SHP77 treated with DMSO at 0.1 percent for 48 hours (cell line): ENCODE data around the gene INS.

Source experiments
- DNase-seq: peaks from one replicate; lab custom pipeline; 2025; lab: John Stamatoyannopoulos, UW

The INS gene

GRCh38 chr11:2164861-2165555 is 4.0 kb upstream of the INS start:
- DNase-seq: no peak

GRCh38 chr11:2164081-2164480 is 3.1 kb upstream of the INS start:
- DNase-seq: no peak

GRCh38 chr11:2163428-2163978 is 2.5 kb upstream of the INS start:
- no peak for DNase-seq

GRCh38 chr11:2159536-2160413 is 1.2 kb downstream of the INS start:
- DNase-seq: no peak

- DNase-seq: no peak
These were observed 2.0 kb downstream of the INS start for GRCh38 chr11:2158966-2159365.

GRCh38 chr11:2158296-2158737 is 2.7 kb downstream of the INS start:
- no peak for DNase-seq

GRCh38 chr11:2157294-2158040 is 3.5 kb downstream of the INS start:
- DNase-seq: no peak

- no peak for DNase-seq
These were observed 4.4 kb downstream of the INS start for GRCh38 chr11:2156416-2157182.

GRCh38 chr11:2155511-2155910 is 5.5 kb downstream of the INS start:
- DNase-seq: no peak

- no peak for DNase-seq
These were observed 6.1 kb downstream of the INS start for GRCh38 chr11:2154889-2155288.

GRCh38 chr11:2154195-2154585 is 6.8 kb downstream of the INS start:
- no peak for DNase-seq

GRCh38 chr11:2153581-2154194 is 7.3 kb downstream of the INS start:
- DNase-seq: no peak

GRCh38 chr11:2151500-2152257 is 9.3 kb downstream of the INS start:
- DNase-seq: no peak

- no peak for DNase-seq
These were observed 10.9 kb downstream of the INS start for GRCh38 chr11:2149864-2150847.

GRCh38 chr11:2149460-2149859 is 11.5 kb downstream of the INS start:
- DNase-seq: no peak

GRCh38 chr11:2148595-2148994 is 12.4 kb downstream of the INS start:
- DNase-seq: no peak

- no peak for DNase-seq
These were observed 13.6 kb downstream of the INS start for GRCh38 chr11:2147391-2147790.

- no peak for DNase-seq
These were observed 15.0 kb downstream of the INS start for GRCh38 chr11:2146051-2146450.
